GM19468 (cell line): Measurements from ENCODE around the gene SNX3.
"Not testable (repeated sequence)": the region's sequence is repeated elsewhere in the genome, so short reads cannot be mapped to it uniquely, and the experiment has no call there.

ENCODE experiments used
- ATAC-seq: cut with Tn5 transposase; IDR thresholded peaks from one replicate; pipeline ENCODE4 v1.9.1; 2021; ENCODE audit warnings: mild to moderate bottlenecking, moderate library complexity, moderate number of reproducible peaks; ENCODE audit not compliant: unreplicated experiment; ENCODE audit errors: extremely low read depth

SNX3 gene

DNA sequence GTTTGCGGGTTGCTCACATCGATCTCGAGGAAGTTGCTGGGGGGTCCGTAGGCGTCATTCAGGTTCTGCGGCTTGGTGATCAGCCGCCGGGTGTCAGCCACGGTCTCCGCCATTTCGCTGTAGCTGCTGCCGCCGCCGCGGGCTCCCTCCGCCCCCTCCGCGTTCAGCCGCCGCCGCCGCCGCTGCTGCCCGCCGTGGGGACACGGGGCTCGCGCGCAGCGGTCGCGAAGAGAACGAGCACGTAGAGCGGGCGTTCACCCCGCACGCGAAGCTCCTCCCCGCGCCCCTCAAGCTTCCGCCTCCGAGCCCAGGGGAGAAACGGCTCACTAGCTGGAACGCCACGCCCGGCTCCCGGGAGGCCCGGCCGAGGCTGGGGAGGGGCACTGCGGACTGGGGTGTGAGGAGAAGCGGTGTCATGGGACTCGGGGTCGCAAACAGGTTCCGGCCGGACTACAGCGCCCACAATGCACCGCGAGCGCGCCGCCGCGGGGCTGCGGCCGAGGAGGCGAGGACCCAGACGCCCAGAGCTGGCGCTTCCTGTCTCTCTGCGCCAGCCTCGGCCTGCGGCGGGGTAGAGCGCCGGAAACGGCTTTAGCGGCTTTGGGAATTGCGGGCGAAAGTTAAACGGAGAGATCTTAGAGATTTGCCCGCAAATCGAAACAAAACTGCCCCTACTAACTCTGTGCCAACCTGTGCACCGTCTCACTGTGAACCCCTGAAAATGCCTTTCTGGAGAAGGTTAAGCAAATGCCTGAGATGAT, at the start of gene SNX3:
TSS of gene SNX3 (minus strand) at position 232 of the 761 bp plus-strand sequence. CDS start at position 113, 119 bp downstream.
- ATAC-seq = peak; percentile 79

DNA sequence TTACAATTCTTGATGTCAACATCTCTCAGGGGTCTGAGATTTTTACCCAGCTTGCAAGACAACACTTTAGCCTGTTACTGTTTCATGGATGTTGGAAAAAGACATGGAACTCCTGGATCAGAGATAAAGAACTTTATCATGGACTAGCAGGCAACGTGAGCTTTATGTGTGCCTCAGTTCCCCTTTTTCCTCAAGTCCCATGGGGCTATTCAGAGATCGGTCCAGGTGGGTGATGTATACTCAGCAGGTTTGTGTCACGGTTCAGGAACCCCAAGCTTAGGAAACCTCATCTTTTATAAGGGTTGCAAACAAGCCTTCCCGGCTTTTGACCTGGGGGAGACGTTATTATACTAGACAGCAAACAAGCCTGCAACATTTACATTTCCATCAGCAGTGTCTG, 49.0 kb upstream of the SNX3 start:
- no peak for ATAC-seq

- ATAC-seq = not testable (repeated sequence)
Observed at GRCh38 chr6:108308641-108309040, 47.8 kb upstream of the SNX3 start.

GRCh38 chr6:108304646-108305045, 43.8 kb upstream of the SNX3 start:
- no peak for ATAC-seq

- ATAC-seq = no peak
Observed at GRCh38 chr6:108302386-108302785, 41.5 kb upstream of the SNX3 start.

- no peak for ATAC-seq
Observed at GRCh38 chr6:108295676-108296075, 34.8 kb upstream of the SNX3 start.

DNA sequence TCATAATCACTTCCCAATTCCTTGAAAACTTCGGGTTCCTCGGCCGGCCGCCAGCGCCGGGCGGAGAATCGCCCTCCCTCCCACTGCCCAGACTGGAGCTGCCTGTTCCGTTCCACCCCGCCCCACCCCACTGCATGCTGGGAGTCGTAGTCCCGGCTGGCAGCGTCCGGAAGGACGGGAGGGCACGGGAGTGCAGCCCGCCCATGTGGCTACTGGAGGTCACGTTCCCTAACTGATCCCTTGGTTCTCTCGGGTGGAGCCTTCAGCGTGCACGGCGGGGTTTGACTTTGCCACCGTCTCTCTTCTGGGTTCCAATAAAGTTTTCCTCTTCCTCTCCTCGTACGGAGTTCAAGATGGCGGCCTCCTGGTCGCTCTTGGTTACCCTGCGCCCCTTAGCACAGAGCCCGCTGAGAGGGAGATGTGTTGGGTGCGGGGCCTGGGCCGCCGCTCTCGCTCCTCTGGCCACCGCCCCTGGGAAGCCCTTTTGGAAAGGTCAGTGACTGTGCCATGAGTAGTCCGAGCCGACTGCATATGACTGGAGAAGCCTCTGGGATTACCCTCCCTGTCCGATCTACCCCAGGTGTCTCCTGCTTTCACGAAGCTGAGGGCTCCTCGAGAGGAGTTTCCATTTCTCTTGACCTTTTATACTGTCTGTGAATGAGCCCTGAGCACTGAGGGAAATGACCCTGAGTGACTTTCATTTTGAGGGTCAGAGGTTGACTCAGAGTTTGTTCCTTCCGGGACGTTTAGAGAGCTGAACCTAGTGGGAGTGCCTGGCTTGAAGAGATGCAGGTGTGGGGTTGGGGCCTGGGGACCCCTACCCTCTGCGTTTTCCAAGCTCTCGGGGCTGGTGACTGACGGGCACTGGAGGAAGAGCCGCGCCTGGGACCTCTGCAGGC, 34.1 kb upstream of the SNX3 start, which contains the start of gene AFG1L:
TSS of gene AFG1L (plus strand) at position 328 of the 899 bp plus-strand sequence. CDS start at position 354, 26 bp downstream.
- ATAC-seq = peak; percentile 53

- ATAC-seq = no peak
Observed at GRCh38 chr6:108294297-108294726, 33.5 kb upstream of the SNX3 start.

DNA sequence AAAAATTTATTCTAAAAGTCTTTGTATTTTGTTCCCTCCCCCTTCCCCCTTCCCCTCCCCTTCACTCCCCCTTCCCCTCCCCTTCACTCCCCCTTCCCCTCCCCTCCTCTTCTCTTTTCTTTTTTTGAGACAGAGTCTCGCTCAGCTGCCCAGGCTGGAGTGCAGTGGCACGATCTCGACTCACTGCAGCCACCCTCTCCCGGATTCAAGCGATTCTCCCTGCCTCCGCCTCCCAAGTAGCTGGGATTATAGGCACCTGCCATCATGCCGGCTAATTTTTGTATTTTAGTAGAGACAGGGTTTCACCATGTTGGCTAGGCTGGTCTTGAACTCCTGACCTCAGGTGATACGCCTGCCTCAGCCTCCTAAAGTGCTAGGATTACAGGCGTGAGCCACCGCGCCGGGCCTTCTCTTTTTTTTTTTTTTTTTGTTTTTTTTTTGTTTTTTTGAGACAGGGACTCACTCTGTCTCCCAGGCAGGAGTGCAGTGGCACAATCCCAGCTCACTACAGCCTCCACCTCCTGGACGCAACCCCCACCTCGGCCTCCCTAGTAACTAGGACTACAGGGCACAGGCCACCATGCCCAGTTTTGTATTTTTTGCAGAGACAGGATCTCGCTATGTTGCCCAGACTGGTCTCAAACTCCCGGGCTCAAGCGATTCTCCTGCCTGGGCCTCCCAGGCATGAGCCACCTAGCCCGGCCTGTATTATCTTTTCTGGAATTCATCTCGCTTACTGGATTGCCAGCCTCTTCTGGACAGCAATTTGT, 32.9 kb upstream of the SNX3 start:
- no peak for ATAC-seq

DNA sequence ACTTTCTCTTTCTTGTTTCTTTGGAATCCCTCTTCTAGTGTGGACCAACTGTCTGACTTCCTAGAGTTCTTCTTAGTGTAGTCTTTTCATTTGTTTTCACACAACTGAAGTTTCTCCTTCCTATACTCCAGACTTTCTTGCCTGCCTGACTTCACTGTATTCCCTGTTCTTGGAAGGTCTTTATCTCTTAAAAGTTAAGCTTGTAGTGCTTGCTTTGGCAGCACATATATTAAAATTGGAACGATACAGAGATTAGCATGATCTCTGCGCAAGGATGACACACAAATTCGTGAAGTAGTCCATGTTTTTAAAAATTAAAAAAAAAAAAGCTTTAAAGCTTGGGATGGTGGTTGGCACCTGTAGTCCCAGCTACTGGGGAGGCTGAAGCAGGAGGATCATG, 31.7 kb upstream of the SNX3 start:
- not testable (repeated sequence) for ATAC-seq

- no peak for ATAC-seq
Observed at GRCh38 chr6:108291091-108291490, 30.3 kb upstream of the SNX3 start.

DNA sequence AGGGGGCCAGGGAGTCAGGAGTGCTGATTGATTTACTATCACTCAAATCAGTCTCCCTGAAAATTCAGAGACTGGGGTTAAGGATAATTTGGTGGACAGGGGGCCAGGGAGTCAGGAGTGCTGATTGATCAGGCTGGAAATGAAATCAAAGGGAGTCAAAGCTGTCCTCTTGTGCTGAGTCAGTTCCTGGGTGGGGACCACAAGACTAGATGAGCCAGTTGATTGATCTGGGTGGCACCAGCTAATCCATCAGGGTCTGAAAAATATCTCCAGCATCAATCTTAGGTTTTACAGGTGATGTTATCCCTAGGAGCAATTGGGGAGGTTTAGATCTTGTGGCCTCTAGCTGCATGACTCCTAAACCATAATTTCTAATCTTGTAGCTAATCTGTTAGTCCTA, 27.9 kb upstream of the SNX3 start:
- no peak for ATAC-seq

- ATAC-seq = no peak
Observed at GRCh38 chr6:108287373-108287772, 26.5 kb upstream of the SNX3 start.

- no peak for ATAC-seq
Observed at GRCh38 chr6:108286366-108286765, 25.5 kb upstream of the SNX3 start.

GRCh38 chr6:108285381-108285780, 24.5 kb upstream of the SNX3 start:
- ATAC-seq = no peak

DNA sequence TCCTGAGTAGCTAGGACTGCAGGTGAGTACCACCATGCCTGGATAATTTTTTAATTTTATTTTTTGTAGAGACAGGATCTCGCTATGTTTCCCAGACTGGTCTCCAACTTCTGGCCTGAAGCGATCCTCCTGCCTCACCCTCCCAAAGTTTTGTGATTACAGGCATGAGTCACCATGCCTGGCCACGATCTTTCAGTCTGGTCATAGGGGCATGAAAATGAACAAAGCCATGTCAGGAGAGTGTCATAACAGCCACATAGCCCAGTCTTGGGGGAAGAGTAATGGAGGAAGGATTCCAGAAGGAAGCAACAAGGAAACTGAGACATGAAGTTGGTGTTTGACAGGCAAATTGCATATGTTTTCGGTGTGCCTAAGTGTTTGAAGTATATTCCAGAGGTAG, 17.0 kb upstream of the SNX3 start:
- ATAC-seq = no peak

DNA sequence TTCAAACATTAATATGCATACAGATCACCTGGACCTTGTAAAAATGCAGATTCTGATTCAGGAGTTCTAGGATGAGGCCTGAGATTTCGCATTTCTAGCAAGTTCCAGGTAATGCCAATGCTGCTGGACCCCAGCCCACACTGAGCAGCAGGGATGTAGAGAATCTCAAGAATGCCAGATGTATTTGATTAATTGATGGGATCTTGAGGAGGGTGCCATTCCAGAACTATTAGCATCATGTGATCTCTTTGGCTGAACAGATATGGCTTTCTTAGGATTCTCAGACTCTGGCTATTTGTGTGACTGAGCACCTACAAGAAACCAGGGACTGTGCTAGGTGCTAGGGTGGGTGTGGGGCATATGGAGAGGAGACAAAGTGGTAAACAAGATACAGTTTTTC, 16.5 kb upstream of the SNX3 start:
- ATAC-seq = no peak

DNA sequence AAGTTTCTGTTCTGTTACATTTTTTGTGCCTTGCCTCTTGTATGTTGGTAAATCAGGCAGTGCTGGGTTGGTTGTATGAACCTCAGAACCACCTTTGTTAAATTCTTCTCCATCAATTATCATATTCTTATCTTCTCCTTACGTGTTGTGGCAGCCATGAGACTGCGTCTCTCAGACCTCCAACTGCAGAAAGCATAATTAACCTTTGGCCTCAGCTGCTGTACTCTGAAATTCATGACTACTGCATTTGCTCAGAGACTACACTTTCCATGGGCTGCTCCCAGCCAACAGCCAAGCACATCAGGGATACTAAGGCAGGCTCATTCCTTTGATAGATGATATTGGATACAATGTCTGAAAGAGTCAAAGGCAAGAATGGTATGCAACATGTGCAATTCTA, 15.1 kb upstream of the SNX3 start:
- ATAC-seq = no peak

DNA sequence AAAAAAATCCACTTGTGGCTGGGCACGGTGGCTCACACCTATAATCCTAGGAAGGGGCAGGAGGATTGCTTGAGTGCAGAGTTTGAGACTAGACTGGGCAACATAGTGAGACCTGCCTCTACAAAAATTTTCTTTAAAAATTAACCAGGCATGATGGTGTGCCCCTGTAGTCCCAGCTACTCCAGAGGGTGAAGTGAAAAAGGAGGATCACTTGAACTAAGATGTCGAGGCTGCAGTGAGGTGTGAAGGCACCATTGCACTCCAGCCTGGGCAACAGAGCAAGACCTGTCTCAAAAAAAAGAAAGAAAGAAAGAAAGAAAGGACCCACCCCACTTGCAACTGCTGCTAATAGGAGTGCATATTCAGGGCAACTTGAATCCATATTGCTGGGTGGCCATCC, 13.7 kb upstream of the SNX3 start:
- no peak for ATAC-seq

DNA sequence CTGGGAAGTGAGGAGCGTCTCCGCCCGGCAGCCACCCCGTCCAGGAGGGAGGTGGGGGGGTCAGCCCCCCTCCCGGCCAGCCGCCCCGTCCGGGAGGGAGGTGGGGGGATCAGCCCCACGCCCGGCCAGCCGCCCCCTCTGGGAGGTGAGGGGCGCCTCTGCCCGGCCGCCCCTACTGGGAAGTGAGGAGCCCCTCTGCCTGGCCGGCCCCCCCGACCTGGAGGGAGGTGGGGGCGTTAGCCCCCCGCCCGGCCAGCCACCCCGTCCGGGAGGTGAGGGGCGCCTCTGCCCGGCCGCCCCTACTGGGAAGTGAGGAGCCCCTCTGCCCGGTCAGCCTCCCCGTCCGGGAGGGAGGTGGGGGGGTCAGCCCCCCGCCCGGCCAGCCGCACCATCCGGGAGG, 9.1 kb upstream of the SNX3 start:
- not testable (repeated sequence) for ATAC-seq
